GM10248 (cell line): ENCODE results near the gene PPRC1.

Source experiments
- CTCF ChIA-PET: fragments of 300-600 bp; sonication (Branson Sonifier 250); formaldehyde crosslinking; extraction: SDS; loops from one replicate; lab custom pipeline; 2021; ENCODE audit warnings: antibody characterized with exemption; lab: Yijun Ruan, JAX
- POLR2A ChIA-PET: fragments of 350-650 bp; sonication (Branson Sonifier 250); formaldehyde crosslinking; extraction: SDS; loops from one replicate; lab custom pipeline; 2020; ENCODE audit warnings: antibody characterized with exemption; lab: Yijun Ruan, JAX
- DNase-seq: peaks from one replicate; pipeline ENCODE4 v3.0.0; 2012; ENCODE audit errors: extremely low spot score
- CTCF ChIP-seq: IDR thresholded peaks from 2 replicates; pipeline ENCODE4 v1.5.1; 2012; ENCODE audit warnings: mild to moderate bottlenecking, low read depth; ENCODE audit errors: extremely low read depth, missing control alignments, control extremely low read depth

Gene PPRC1

GRCh38 chr10:102140913-102141540 lies 8.2 kb downstream of the PPRC1 start:
- no peak for TF ChIP-seq CTCF
- ChIA-PET CTCF (interaction anchor here (1.3 kb wide), 1 partner anchor 8 kb away, joined by 3 read pairs; the partner anchor contains the start of gene PPRC1), POLR2A (interaction anchor here (0.6 kb wide), 1 partner anchor 28 kb away, joined by 3 read pairs; no protein-coding TSS in a partner anchor)
- DNase-seq: no peak

- CTCF ChIA-PET: interaction anchor here (1.3 kb wide), 1 partner anchor 9 kb away, joined by 3 read pairs; the partner anchor contains the start of gene PPRC1
- no peak for DNase-seq
- no peak for TF ChIP-seq CTCF
- POLR2A ChIA-PET: no interaction called here
These were observed 8.8 kb downstream of the PPRC1 start for GRCh38 chr10:102141583-102142107.

GRCh38 chr10:102146971-102147428 lies 14.2 kb downstream of the PPRC1 start:
- ChIA-PET CTCF (interaction anchor here (1.8 to 2.4 kb wide), 2 partner anchors 9 to 15 kb away, joined by 5 to 10 read pairs; no protein-coding TSS in a partner anchor), POLR2A (interaction anchor here (0.6 to 4.2 kb wide), 2 partner anchors 9 to 63 kb away, joined by 6 to 24 read pairs; no protein-coding TSS in a partner anchor)
- no peak for DNase-seq
- no peak for TF ChIP-seq CTCF

- ChIA-PET POLR2A (interaction anchor here (4.2 kb wide), 1 partner anchor 9 kb away, joined by 24 read pairs; no protein-coding TSS in a partner anchor), CTCF (interaction anchor here (1.8 to 2.4 kb wide), 2 partner anchors 9 to 16 kb away, joined by 5 to 10 read pairs; no protein-coding TSS in a partner anchor)
- TF ChIP-seq CTCF: no peak
- DNase-seq: no peak
These were observed 14.7 kb downstream of the PPRC1 start for GRCh38 chr10:102147561-102147960.

GRCh38 chr10:102148275-102148674 lies 15.4 kb downstream of the PPRC1 start:
- no peak for TF ChIP-seq CTCF
- ChIA-PET CTCF (interaction anchor here (1.8 to 2.4 kb wide), 2 partner anchors 10 to 16 kb away, joined by 5 to 10 read pairs; no protein-coding TSS in a partner anchor), POLR2A (interaction anchor here (4.2 kb wide), 1 partner anchor 10 kb away, joined by 24 read pairs; no protein-coding TSS in a partner anchor)
- no peak for DNase-seq
